Measurements from ENCODE around the gene BSN. TPM values are rescaled to one million over a fixed set of nuclear protein-coding genes. Genes with fewer than 3 reads are reported as not detected.
A peak's percentile ranks its signal among the peaks of the same experiment; 100 is the strongest.

The BSN gene
- total RNA-seq, 1 experiment from 2014 or later, result 0.87 TPM

DNA sequence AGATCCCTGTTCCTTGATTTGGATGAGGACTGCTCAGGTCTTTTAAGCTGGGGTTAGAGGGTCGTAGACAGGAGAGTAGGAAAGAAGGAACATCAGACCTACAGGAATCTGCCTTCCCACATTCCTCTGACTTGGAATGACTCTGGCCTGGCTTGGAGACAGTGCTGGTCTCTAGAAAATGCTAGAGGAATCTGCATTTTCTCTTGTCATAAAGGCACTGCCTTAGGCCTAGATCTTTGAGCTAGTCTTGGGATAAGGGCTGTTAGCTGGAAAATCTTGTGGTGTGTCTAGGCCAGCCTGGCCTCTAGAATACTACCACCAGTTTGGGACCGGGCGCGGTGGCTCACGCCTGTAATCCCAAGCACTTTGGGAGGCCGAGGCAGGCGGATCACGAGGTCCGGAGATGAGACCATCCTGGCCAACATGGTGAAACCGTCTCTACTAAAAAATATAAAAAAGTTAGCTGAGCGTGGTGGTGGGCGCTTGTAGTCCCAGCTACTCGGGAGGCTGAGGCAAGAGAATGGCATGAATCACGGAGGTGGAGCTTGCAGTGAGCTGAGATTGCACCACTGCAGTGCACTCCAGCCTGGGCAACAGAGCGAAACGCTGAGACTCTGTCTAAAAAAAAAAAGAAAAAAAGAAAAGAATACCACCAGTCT is 17.3 kb upstream of the BSN start:
- Histone ChIP-seq H3K36me3 (ENCODE audit: control insufficient read depth, insufficient read depth, low read length) (no peaks in the 10 kb centered on the region), H3K27ac (ENCODE audit: low read length) (no peak overlapping the region), H3K9me3 (ENCODE audit: control insufficient read depth, insufficient read depth, low read depth, low read length) (no peaks in the 10 kb centered on the region), H3K4me3 (ENCODE audit: low read depth in 2 of 2, low read length in 2 of 2) (no peak overlapping the region), H3K27me3 (ENCODE audit: control insufficient read depth, insufficient read depth, low read length) (no peaks in the 10 kb centered on the region), H3K4me1 (ENCODE audit: control insufficient read depth, insufficient read depth, low read length) (peaks cover 4% of the 10 kb centered on the region; the same call in 1 of the 2 replicates)
- intact Hi-C loops (cut with micrococcal nuclease; ENCODE audit: unreplicated experiment) (no loop called here), in situ Hi-C loops (cut with HindIII; ENCODE audit: low pct_unique_long_range_greater_than_20kb, low sequenced_read_pairs) (no loop called here)
- BruUV-seq (replicated peaks), result no TSS peak
- CTCF ChIA-PET, result interaction anchor here (0.7 kb wide), 2 partner anchors 32 to 130 kb away, joined by 3 to 5 read pairs; no protein-coding TSS in a partner anchor
- POLR2A ChIA-PET, result interaction anchor here (0.6 kb wide), 1 partner anchor 10 kb away, joined by 3 read pairs; no protein-coding TSS in a partner anchor
- DNase-seq (ENCODE audit: low read depth, low spot score), result no peak
- ATAC-seq, result no peak
- TF ChIP-seq, protein P1, sequence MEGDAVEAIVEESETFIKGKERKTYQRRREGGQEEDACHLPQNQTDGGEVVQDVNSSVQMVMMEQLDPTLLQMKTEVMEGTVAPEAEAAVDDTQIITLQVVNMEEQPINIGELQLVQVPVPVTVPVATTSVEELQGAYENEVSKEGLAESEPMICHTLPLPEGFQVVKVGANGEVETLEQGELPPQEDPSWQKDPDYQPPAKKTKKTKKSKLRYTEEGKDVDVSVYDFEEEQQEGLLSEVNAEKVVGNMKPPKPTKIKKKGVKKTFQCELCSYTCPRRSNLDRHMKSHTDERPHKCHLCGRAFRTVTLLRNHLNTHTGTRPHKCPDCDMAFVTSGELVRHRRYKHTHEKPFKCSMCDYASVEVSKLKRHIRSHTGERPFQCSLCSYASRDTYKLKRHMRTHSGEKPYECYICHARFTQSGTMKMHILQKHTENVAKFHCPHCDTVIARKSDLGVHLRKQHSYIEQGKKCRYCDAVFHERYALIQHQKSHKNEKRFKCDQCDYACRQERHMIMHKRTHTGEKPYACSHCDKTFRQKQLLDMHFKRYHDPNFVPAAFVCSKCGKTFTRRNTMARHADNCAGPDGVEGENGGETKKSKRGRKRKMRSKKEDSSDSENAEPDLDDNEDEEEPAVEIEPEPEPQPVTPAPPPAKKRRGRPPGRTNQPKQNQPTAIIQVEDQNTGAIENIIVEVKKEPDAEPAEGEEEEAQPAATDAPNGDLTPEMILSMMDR (IDR thresholded peaks at IDR 0.05), result no peak
- no peak for TF ChIP-seq POLR2AphosphoS5 (IDR thresholded peaks at IDR 0.05; ENCODE audit: low read depth, low read length)
- TF ChIP-seq SIN3A (IDR thresholded peaks at IDR 0.05; ENCODE audit: borderline replicate concordance, insufficient read depth, low read depth, low read length), result no peak
- TF ChIP-seq, protein P2, sequence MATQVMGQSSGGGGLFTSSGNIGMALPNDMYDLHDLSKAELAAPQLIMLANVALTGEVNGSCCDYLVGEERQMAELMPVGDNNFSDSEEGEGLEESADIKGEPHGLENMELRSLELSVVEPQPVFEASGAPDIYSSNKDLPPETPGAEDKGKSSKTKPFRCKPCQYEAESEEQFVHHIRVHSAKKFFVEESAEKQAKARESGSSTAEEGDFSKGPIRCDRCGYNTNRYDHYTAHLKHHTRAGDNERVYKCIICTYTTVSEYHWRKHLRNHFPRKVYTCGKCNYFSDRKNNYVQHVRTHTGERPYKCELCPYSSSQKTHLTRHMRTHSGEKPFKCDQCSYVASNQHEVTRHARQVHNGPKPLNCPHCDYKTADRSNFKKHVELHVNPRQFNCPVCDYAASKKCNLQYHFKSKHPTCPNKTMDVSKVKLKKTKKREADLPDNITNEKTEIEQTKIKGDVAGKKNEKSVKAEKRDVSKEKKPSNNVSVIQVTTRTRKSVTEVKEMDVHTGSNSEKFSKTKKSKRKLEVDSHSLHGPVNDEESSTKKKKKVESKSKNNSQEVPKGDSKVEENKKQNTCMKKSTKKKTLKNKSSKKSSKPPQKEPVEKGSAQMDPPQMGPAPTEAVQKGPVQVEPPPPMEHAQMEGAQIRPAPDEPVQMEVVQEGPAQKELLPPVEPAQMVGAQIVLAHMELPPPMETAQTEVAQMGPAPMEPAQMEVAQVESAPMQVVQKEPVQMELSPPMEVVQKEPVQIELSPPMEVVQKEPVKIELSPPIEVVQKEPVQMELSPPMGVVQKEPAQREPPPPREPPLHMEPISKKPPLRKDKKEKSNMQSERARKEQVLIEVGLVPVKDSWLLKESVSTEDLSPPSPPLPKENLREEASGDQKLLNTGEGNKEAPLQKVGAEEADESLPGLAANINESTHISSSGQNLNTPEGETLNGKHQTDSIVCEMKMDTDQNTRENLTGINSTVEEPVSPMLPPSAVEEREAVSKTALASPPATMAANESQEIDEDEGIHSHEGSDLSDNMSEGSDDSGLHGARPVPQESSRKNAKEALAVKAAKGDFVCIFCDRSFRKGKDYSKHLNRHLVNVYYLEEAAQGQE (IDR thresholded peaks at IDR 0.05; ENCODE audit: insufficient read depth in 1 of 2, low read depth in 2 of 2, low read length in 1 of 2), result no peak
- TF ChIP-seq TCF7L2 (IDR thresholded peaks at IDR 0.05; ENCODE audit: low read depth, low read length), result no peak

DNA sequence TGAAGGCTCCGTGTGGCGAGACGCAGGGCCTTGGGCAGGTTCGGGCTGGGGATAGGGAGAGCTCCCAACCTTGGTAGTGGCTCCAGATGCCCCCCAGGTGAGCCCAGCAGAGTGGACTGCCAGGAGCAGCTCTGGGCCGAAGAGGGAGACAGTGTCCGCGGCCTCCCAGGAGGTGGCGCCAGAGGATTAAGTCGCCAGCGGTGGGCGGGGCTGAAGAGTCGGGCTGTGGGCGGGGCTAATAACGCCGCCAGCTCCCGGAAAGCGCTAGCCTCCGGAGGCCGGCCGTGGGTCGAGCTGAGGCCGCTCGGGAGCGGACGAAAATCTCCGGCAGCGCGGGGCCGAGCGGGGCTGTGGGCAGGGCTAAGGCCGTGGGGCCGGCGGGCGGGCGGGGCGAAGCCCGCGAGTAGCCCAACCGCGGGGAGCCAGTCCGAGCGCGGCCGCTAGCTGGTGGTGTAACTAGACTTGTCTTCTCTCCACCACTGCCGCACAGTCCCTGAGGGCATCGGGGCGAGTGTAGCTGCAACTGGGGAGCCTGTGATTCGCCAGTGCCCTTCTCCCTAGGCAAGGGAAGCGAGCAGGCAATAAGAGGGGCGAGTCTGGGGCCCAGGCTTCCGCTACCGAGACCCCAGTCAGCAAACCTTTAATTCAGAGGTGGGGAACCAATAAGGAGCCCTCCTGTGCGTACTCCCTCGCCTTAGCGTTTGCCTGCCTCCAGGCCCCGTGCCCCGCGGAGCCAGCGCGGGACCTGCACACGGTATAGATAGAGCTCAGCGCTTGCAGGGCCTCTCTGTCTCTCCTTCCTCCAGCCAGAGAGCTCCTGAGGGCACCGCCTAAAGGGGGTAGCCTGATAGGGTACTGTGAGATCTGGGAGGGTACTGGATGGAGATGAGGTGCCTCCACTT is 14.4 kb upstream of the BSN start:
- in situ Hi-C loops (cut with HindIII; ENCODE audit: low pct_unique_long_range_greater_than_20kb, low sequenced_read_pairs), result no loop called here

More for the DNA sequence above, 14.4 kb upstream of the BSN start:
- no TSS peak for BruUV-seq (replicated peaks)
- intact Hi-C loops (cut with micrococcal nuclease; ENCODE audit: unreplicated experiment), result loop anchor here (2.0 kb wide), 1 partner anchor 131 kb away; no protein-coding TSS in a partner anchor
- Histone ChIP-seq H3K4me1 (ENCODE audit: control insufficient read depth, insufficient read depth, low read length) (peaks cover 4% of the 10 kb centered on the region; the same call in 1 of the 2 replicates), H3K36me3 (ENCODE audit: control insufficient read depth, insufficient read depth, low read length) (no peaks in the 10 kb centered on the region), H3K27me3 (ENCODE audit: control insufficient read depth, insufficient read depth, low read length) (no peaks in the 10 kb centered on the region), H3K9me3 (ENCODE audit: control insufficient read depth, insufficient read depth, low read depth, low read length) (no peaks in the 10 kb centered on the region), H3K27ac (ENCODE audit: low read length) (peak overlapping the region; percentile 72), H3K4me3 (ENCODE audit: low read depth in 2 of 2, low read length in 2 of 2) (peak overlapping the region; percentile 50 to 63)
- CTCF ChIA-PET, result interaction anchor here (0.6 to 2.1 kb wide), 9 partner anchors 25 to 391 kb away, joined by 3 to 30 read pairs (median 5); partner anchors contain the start of gene DAG1
- DNase-seq (ENCODE audit: low read depth, low spot score) (peak; percentile 39), ATAC-seq (peak; percentile 98)
- TF ChIP-seq, protein P1 (IDR thresholded peaks at IDR 0.05), result peak; percentile 92
- TF ChIP-seq POLR2AphosphoS5 (IDR thresholded peaks at IDR 0.05; ENCODE audit: low read depth, low read length) (peak; percentile 48; the same call in 1 of the 2 replicates), SIN3A (IDR thresholded peaks at IDR 0.05; ENCODE audit: borderline replicate concordance, insufficient read depth, low read depth, low read length) (no peak)
- POLR2A ChIA-PET, result no interaction called here
